HG02623 (cell line): ENCODE data around the gene SUPT3H.
A peak's percentile ranks its signal among the peaks of the same experiment; 100 is the strongest.
"Not testable (repeated sequence)": the region's sequence is repeated elsewhere in the genome, so short reads cannot be mapped to it uniquely, and the experiment has no call there.

Source experiments
- ATAC-seq: cut with Tn5 transposase; IDR thresholded peaks from one replicate; pipeline ENCODE4 v1.9.1; 2021; ENCODE audit warnings: moderate library complexity; ENCODE audit not compliant: unreplicated experiment

SUPT3H gene

GRCh38 chr6:44918671-44919296, 458.9 kb downstream of the SUPT3H start:
- ATAC-seq = no peak

GRCh38 chr6:44917430-44917829, 460.3 kb downstream of the SUPT3H start:
- ATAC-seq = no peak

- ATAC-seq = no peak
Observed at GRCh38 chr6:44915111-44915510, 462.6 kb downstream of the SUPT3H start.

- no peak for ATAC-seq
Observed at GRCh38 chr6:44914141-44914540, 463.6 kb downstream of the SUPT3H start.

GRCh38 chr6:44906761-44907160, 471.0 kb downstream of the SUPT3H start:
- ATAC-seq = no peak

GRCh38 chr6:44900358-44900757, 477.4 kb downstream of the SUPT3H start:
- not testable (repeated sequence) for ATAC-seq

- ATAC-seq = no peak
Observed at GRCh38 chr6:44898296-44898930, 479.3 kb downstream of the SUPT3H start.

- ATAC-seq = no peak
Observed at GRCh38 chr6:44897316-44897715, 480.4 kb downstream of the SUPT3H start.

GRCh38 chr6:44896701-44897100, 481.0 kb downstream of the SUPT3H start:
- no peak for ATAC-seq

GRCh38 chr6:44892579-44892978, 485.2 kb downstream of the SUPT3H start:
- ATAC-seq = no peak

GRCh38 chr6:44879071-44879470, 498.7 kb downstream of the SUPT3H start:
- ATAC-seq = not testable (repeated sequence)

- ATAC-seq = not testable (repeated sequence)
Observed at GRCh38 chr6:44876638-44877037, 501.1 kb downstream of the SUPT3H start.

GRCh38 chr6:44869321-44869897, 508.3 kb downstream of the SUPT3H start:
- ATAC-seq = peak; percentile 72

- ATAC-seq = peak; percentile 20
Observed at GRCh38 chr6:44868910-44869309, 508.8 kb downstream of the SUPT3H start.

- ATAC-seq = peak; percentile 33
Observed at GRCh38 chr6:44868335-44868668, 509.4 kb downstream of the SUPT3H start.

GRCh38 chr6:44867571-44868334, 510.0 kb downstream of the SUPT3H start:
- peak; percentile 60 for ATAC-seq

- ATAC-seq = not testable (repeated sequence)
Observed at GRCh38 chr6:44865184-44865583, 512.5 kb downstream of the SUPT3H start.

GRCh38 chr6:44859901-44860410, 517.8 kb downstream of the SUPT3H start:
- ATAC-seq = no peak

GRCh38 chr6:44858998-44859397, 518.7 kb downstream of the SUPT3H start:
- no peak for ATAC-seq

- ATAC-seq = no peak
Observed at GRCh38 chr6:44856479-44856878, 521.3 kb downstream of the SUPT3H start.

- no peak for ATAC-seq
Observed at GRCh38 chr6:44855562-44856411, 521.9 kb downstream of the SUPT3H start.
